ENCODE data around the gene HDAC4. TPM values are rescaled to one million over a fixed set of nuclear protein-coding genes. Genes with fewer than 3 reads are reported as not detected.

The HDAC4 gene
- total and polyA plus RNA-seq, 2 of the 4 experiments (the other 2 are of a cell fraction), result 4.1 to 7.2 TPM

DNA sequence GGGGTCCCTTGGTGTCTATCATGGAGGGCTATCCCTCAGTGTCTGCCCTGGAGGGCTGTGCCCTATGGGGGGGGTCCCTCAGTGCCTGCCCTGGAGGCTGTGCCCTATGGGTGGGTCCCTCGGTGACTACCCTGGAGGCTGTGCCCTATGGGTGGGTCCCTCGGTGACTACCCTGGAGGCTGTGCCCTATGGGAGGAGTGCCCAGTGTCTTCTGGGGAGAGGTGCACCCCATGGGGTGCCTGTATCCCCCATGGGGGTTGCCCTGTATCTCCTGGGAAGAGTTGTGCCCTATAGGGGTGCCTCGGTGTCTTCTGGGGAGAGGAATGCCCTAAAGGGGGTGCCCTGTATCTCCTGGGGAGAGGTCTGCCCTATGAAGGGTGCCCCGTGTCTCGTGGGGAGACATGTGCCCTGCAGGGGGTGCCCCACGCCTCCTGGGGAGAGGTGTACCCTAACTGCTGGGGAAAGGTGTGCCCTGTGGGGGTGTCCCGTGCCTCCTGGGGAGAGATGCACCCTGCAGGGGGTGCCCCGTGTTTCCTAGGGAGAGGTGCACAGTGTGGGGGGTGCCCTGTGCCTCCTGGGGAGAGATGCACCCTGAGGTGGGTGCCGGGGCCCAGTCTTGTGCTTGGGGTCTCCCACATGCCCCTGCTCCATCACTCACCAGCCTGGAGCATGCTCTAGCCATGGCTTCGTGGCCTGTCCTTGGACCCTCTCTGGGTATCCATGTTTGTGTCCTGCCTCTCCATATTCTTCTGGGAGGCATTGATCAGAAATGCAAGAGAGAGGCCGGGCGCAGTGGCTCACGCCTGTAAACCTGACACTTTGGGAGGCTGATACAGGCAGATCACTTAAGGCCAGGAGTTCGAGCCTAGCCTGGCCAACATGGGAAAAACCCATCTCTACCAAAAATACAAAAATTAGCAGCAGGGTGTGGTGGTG is 215.6 kb downstream of the HDAC4 start (continued):
- TF ChIP-seq USF2 (IDR thresholded peaks at IDR 0.05; ENCODE audit: low read depth, low read length), result no peak
- no peak for TF ChIP-seq CHD1 (IDR thresholded peaks at IDR 0.05; ENCODE audit: low read depth, low read length)
- no peak for TF ChIP-seq MAFK (IDR thresholded peaks at IDR 0.05; ENCODE audit: low read depth, low read length)

DNA sequence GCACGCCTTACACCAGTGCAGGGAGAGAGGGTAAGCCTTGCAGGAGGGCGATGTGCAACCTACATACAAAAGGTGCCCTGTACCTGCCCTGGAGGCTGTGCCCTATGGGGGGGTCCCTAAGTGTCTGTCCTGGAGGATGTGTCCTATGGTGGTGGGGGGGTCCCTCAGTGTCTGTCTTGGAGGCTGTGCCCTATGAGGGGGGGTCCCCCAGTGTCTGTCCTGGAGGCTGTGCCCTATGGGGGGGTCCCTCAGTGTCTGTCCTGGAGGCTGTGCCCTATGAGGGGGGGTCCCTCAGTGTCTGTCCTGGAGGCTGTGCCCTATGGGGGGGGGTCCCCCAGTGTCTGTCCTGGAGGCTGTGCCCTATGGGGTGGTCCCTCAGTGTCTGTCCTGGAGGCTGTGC is 216.6 kb downstream of the HDAC4 start:
- Histone ChIP-seq H3K27me3 (ENCODE audit: control insufficient read depth, insufficient read depth, low read length) (no peaks in the 10 kb centered on the region), H2BK20ac (ENCODE audit: low read depth, low read length) (no peak overlapping the region), H3K27ac (ENCODE audit: insufficient read depth, low read length) (no peak overlapping the region), H3K36me3 (ENCODE audit: control insufficient read depth, insufficient read depth, low read length) (peaks cover 59% of the 10 kb centered on the region), H3K79me1 (ENCODE audit: low read depth in 1 of 2, low read length in 2 of 2) (no peaks in the 10 kb centered on the region; a peak in 1 of 4 replicates), H3K23ac (ENCODE audit: low read depth, low read length) (no peak overlapping the region), H3K9me3 (ENCODE audit: control insufficient read depth, insufficient read depth, low read length) (peaks cover 6% of the 10 kb centered on the region), H2BK120ac (ENCODE audit: low read depth, low read length) (no peak overlapping the region), H4K8ac (ENCODE audit: low read depth in 2 of 2, low read length in 2 of 2) (no peak overlapping the region), H2AK5ac (ENCODE audit: low read depth, low read length) (no peak overlapping the region), H4K91ac (ENCODE audit: insufficient read depth, low read depth, low read length) (no peak overlapping the region), H2AFZ (replicated peaks; ENCODE audit: low read length, poor library complexity) (no peak overlapping the region), H3K14ac (replicated peaks; ENCODE audit: low read depth, low read length) (no peak overlapping the region), H4K20me1 (ENCODE audit: insufficient read depth, low read length) (no peaks in the 10 kb centered on the region), H3K9ac (ENCODE audit: low read depth, low read length) (no peak overlapping the region), H2AK9ac (replicated peaks; ENCODE audit: low read depth, low read length, poor library complexity) (no peak overlapping the region), H2BK5ac (ENCODE audit: low read depth, low read length, poor library complexity, severe bottlenecking) (no peak overlapping the region), H3K4me2 (ENCODE audit: low read depth, low read length) (no peak overlapping the region), H3K4me3 (ENCODE audit: insufficient read depth, low read depth, low read length) (no peak overlapping the region), H3K18ac (ENCODE audit: low read depth, low read length) (no peak overlapping the region), H3K9me1 (ENCODE audit: insufficient read depth, low read length) (no peaks in the 10 kb centered on the region; the same call in 1 of the 2 replicates), H3K4ac (ENCODE audit: low read depth, low read length) (no peak overlapping the region), H2BK15ac (ENCODE audit: low read depth, low read length) (no peak overlapping the region), H3K56ac (ENCODE audit: extremely low read depth, insufficient read depth, low read length) (no peak overlapping the region), H4K5ac (ENCODE audit: low read depth, low read length) (no peak overlapping the region), H3K4me1 (ENCODE audit: control insufficient read depth, insufficient read depth, low read length) (no peaks in the 10 kb centered on the region)
- in situ Hi-C loops (cut with MboI; ENCODE audit: low sequenced_read_pairs), result no loop called here
- no peak for ATAC-seq (ENCODE audit: low read depth)
- no peak for TF ChIP-seq RAD21 (IDR thresholded peaks at IDR 0.05; ENCODE audit: low read length)
- TF ChIP-seq FOS (IDR thresholded peaks at IDR 0.05; ENCODE audit: low read depth, low read length), result no peak
- TF ChIP-seq NFE2L2 (IDR thresholded peaks at IDR 0.05; ENCODE audit: low read depth, low read length), result no peak
- no peak for TF ChIP-seq RCOR1 (IDR thresholded peaks at IDR 0.05; ENCODE audit: insufficient replicate concordance, low read length)
- no peak for TF ChIP-seq MAZ (IDR thresholded peaks at IDR 0.05; ENCODE audit: borderline replicate concordance, low read depth, low read length)
- no peak for TF ChIP-seq RFX5 (IDR thresholded peaks at IDR 0.05; ENCODE audit: low read depth, low read length)
- POLR2A ChIA-PET (ENCODE audit: unreplicated experiment), result no interaction called here
- intact Hi-C loops (cut with micrococcal nuclease), result no loop called here
- CTCF ChIA-PET, result no interaction called here
- no CpG with 5 or more reads among the region's 2 CpGs for WGBS, 2 experiments (ENCODE audit: extremely low coverage in 2 of 2, insufficient read length in 1 of 2)
- dilution Hi-C loops (cut with HindIII; ENCODE audit: low sequenced_read_pairs, unreplicated experiment), result no loop called here
- BruUV-seq (replicated peaks), result no TSS peak
- no peak for DNase-seq

Data from IMR-90 (cell line).